AG04450 (cell line): ENCODE measurements around the gene KIF6. TPM values are rescaled to one million over a fixed set of nuclear protein-coding genes. Genes with fewer than 3 reads are reported as not detected.

Experiments
- CTCF ChIA-PET: fragments of 300-600, 350-600 bp; formaldehyde crosslinking; extraction: SDS; loops from one replicate; lab custom pipeline; 2022; ENCODE audit warnings: antibody characterized with exemption, inconsistent platforms; lab: Charles Lee
- POLR2A ChIA-PET: fragments of 350-600 bp; formaldehyde crosslinking; extraction: SDS; loops from one replicate; lab custom pipeline; 2021; ENCODE audit warnings: antibody characterized with exemption, inconsistent platforms; lab: Yijun Ruan, JAX
- DNase-seq: peaks from one replicate; pipeline ENCODE4 v3.0.0-alpha.2; 2011; ENCODE audit warnings: low read depth, low spot score
- H3K27ac ChIP-seq: one replicate; pipeline ENCODE4 v1.5.1; 2012; ENCODE audit warnings: low read depth, low read length, control low read depth
- H3K27me3 ChIP-seq: one replicate; pipeline ENCODE4 v1.6.0; 2012; ENCODE audit warnings: low read length; ENCODE audit not compliant: control insufficient read depth, insufficient read depth
- H3K4me3 ChIP-seq: 2 replicates; pipeline ENCODE4 v1.5.1; 2011; ENCODE audit warnings: mild to moderate bottlenecking, low read depth, low read length, control low read depth
- H3K9me3 ChIP-seq: 2 replicates; pipeline ENCODE4 v1.5.1; 2012; ENCODE audit warnings: low read length; ENCODE audit not compliant: control insufficient read depth, insufficient read depth
- CTCF ChIP-seq: IDR thresholded peaks from 2 replicates; pipeline ENCODE4 v1.5.1; 2011; ENCODE audit warnings: low read depth, low read length, control low read depth, inconsistent platforms
- polyA plus RNA-seq: library from polyadenylated mRNA; depleted of rRNA; stranded (reverse); fragments of >200 nt; gene quantifications from 2 replicates; pipeline ENCODE4 v1.2.3, GENCODE V29; 2011

The KIF6 gene
- polyA plus RNA-seq, 1 experiment: 0.02 TPM

- ChIA-PET POLR2A (no interaction called here), CTCF (interaction anchor here (0.6 kb wide), 1 partner anchor 26 kb away, joined by 3 read pairs; no protein-coding TSS in a partner anchor)
- H3K27me3 ChIP-seq: no peaks in the 10 kb centered on the region
- H3K27ac ChIP-seq: no peak overlapping the region
- H3K4me3 ChIP-seq: no peak overlapping the region
- no peak for DNase-seq
- TF ChIP-seq CTCF: no peak
- H3K9me3 ChIP-seq: no peaks in the 10 kb centered on the region
Measured at GRCh38 chr6:39665861-39666260, 59.3 kb downstream of the KIF6 start.

GRCh38 chr6:39664173-39664572 is 61.0 kb downstream of the KIF6 start:
- no peak for TF ChIP-seq CTCF
- DNase-seq: no peak
- no peaks in the 10 kb centered on the region for H3K27me3 ChIP-seq
- H3K27ac ChIP-seq: no peak overlapping the region
- POLR2A ChIA-PET: no interaction called here
- no peak overlapping the region for H3K4me3 ChIP-seq
- CTCF ChIA-PET: no interaction called here
- no peaks in the 10 kb centered on the region for H3K9me3 ChIP-seq

GRCh38 chr6:39657355-39658135 is 67.7 kb downstream of the KIF6 start:
- no peak overlapping the region for H3K27ac ChIP-seq
- CTCF ChIA-PET: no interaction called here
- H3K9me3 ChIP-seq: no peaks in the 10 kb centered on the region
- DNase-seq: no peak
- H3K27me3 ChIP-seq: no peaks in the 10 kb centered on the region
- no peak overlapping the region for H3K4me3 ChIP-seq
- POLR2A ChIA-PET: no interaction called here
- TF ChIP-seq CTCF: no peak

- Histone ChIP-seq H3K27ac (no peak overlapping the region), H3K9me3 (no peaks in the 10 kb centered on the region), H3K27me3 (no peaks in the 10 kb centered on the region), H3K4me3 (no peak overlapping the region)
- CTCF ChIA-PET: no interaction called here
- no peak for DNase-seq
- POLR2A ChIA-PET: no interaction called here
- no peak for TF ChIP-seq CTCF
Measured at GRCh38 chr6:39654121-39654520, 71.1 kb downstream of the KIF6 start.

GRCh38 chr6:39653612-39654011 is 71.6 kb downstream of the KIF6 start:
- DNase-seq: no peak
- POLR2A ChIA-PET: no interaction called here
- H3K27ac ChIP-seq: no peak overlapping the region
- CTCF ChIA-PET: no interaction called here
- no peaks in the 10 kb centered on the region for H3K27me3 ChIP-seq
- H3K9me3 ChIP-seq: no peaks in the 10 kb centered on the region
- no peak overlapping the region for H3K4me3 ChIP-seq
- TF ChIP-seq CTCF: no peak
